Measurements from ENCODE around the gene AHDC1.

The AHDC1 gene

GRCh38 chr1:27527223-27527889, 76.6 kb downstream of the AHDC1 start:
- FAIRE-seq, result no peak

- FAIRE-seq, result no peak
These were observed 77.2 kb downstream of the AHDC1 start for GRCh38 chr1:27526569-27527222.

- FAIRE-seq, result no peak
These were observed 78.4 kb downstream of the AHDC1 start for GRCh38 chr1:27525296-27526272.

GRCh38 chr1:27523337-27524020, 80.5 kb downstream of the AHDC1 start:
- FAIRE-seq, result no peak

- FAIRE-seq, result no peak
These were observed 81.3 kb downstream of the AHDC1 start for GRCh38 chr1:27522432-27523336.

GRCh38 chr1:27521861-27522431, 82.0 kb downstream of the AHDC1 start:
- FAIRE-seq, result no peak

- FAIRE-seq, result no peak
These were observed 82.6 kb downstream of the AHDC1 start for GRCh38 chr1:27521336-27521831.

- FAIRE-seq, result no peak
These were observed 83.3 kb downstream of the AHDC1 start for GRCh38 chr1:27520651-27521050.

GRCh38 chr1:27519331-27520258, 84.3 kb downstream of the AHDC1 start:
- FAIRE-seq, result no peak

- FAIRE-seq, result no peak
These were observed 85.1 kb downstream of the AHDC1 start for GRCh38 chr1:27518808-27519207.

- FAIRE-seq, result no peak
These were observed 85.8 kb downstream of the AHDC1 start for GRCh38 chr1:27517907-27518718.

GRCh38 chr1:27517301-27517700, 86.6 kb downstream of the AHDC1 start:
- no peak for FAIRE-seq

- FAIRE-seq, result no peak
These were observed 88.3 kb downstream of the AHDC1 start for GRCh38 chr1:27515626-27516025.

- FAIRE-seq, result no peak
These were observed 90.0 kb downstream of the AHDC1 start for GRCh38 chr1:27513958-27514357.

GRCh38 chr1:27513528-27513927, 90.4 kb downstream of the AHDC1 start:
- FAIRE-seq, result no peak

GRCh38 chr1:27509127-27510080, 94.5 kb downstream of the AHDC1 start:
- FAIRE-seq, result no peak

- FAIRE-seq, result no peak
These were observed 95.8 kb downstream of the AHDC1 start for GRCh38 chr1:27507960-27508665.
